ENCODE results near the gene CADM2. TPM values are rescaled to one million over a fixed set of nuclear protein-coding genes. Genes with fewer than 3 reads are reported as not detected.

The CADM2 gene
- total RNA-seq, 1 experiment from 2014 or later = 10.9 TPM

GRCh38 chr3:85050821-85051220, 92.0 kb downstream of the CADM2 start:
- Mint-ChIP-seq H3K9me3 (no peaks in the 10 kb centered on the region), H3K4me3 (no peak overlapping the region), H3K27ac (no peak overlapping the region), H3K36me3 (ENCODE audit: insufficient read depth in 1 of 3, low read depth in 3 of 3) (peaks cover 0 to 9% (median 4%) of the 10 kb centered on the region in 3 experiments; a peak in 5 of 7 replicates), H3K27me3 (ENCODE audit: low read depth) (no peaks in the 10 kb centered on the region), H3K4me1 (peaks cover 13 to 18% of the 10 kb centered on the region in 2 experiments)
- no peak for DNase-seq
- Histone ChIP-seq H3T11ph (ENCODE audit: low read length) (no peak overlapping the region), H2BK12ac (ENCODE audit: insufficient read length, low read depth, low read length) (no peak overlapping the region), H3K79me2 (ENCODE audit: insufficient read depth, low read length) (no peaks in the 10 kb centered on the region), H3K9me3 (ENCODE audit: control insufficient read depth, low read depth, low read length) (no peaks in the 10 kb centered on the region), H2BK5ac (ENCODE audit: insufficient read length, low read length) (no peak overlapping the region), H3K79me1 (ENCODE audit: insufficient read depth, low read depth, low read length, poor library complexity, severe bottlenecking) (no peaks in the 10 kb centered on the region), H2BK120ac (ENCODE audit: low read depth, low read length, poor library complexity, severe bottlenecking) (no peak overlapping the region), H4K91ac (ENCODE audit: insufficient read length, low read depth, low read length) (no peak overlapping the region), H3K14ac (ENCODE audit: insufficient read depth, low read length) (no peak overlapping the region), H3K27me3 (ENCODE audit: insufficient read depth, low read length) (no peaks in the 10 kb centered on the region), H3K4me2 (ENCODE audit: insufficient read depth, insufficient read length, low read length) (no peak overlapping the region), H4K8ac (replicated peaks; ENCODE audit: insufficient read length, low read depth, low read length) (no peak overlapping the region), H3K56ac (ENCODE audit: insufficient read length, low read depth, low read length) (no peak overlapping the region), H3K9ac (ENCODE audit: extremely low read depth, insufficient read length, low read length) (no peak overlapping the region), H3K23ac (ENCODE audit: insufficient read length, low read depth, low read length) (no peak overlapping the region), H2BK20ac (ENCODE audit: low read depth, low read length, poor library complexity, severe bottlenecking) (no peak overlapping the region), H3K18ac (ENCODE audit: insufficient read length, low read depth, low read length) (no peak overlapping the region), H2AK5ac (ENCODE audit: insufficient read length, low read length) (no peak overlapping the region), H4K5ac (ENCODE audit: insufficient read length, low read depth, low read length) (no peak overlapping the region), H3K4me1 (ENCODE audit: insufficient read depth, low read length) (peaks cover 2% of the 10 kb centered on the region; the same call in 1 of the 2 replicates), H3K4ac (ENCODE audit: low read depth, low read length) (no peak overlapping the region), H4K20me1 (ENCODE audit: control insufficient read depth, insufficient read depth, insufficient read length) (no peaks in the 10 kb centered on the region), H2BK15ac (ENCODE audit: low read depth, low read length) (no peak overlapping the region), H3K23me2 (ENCODE audit: insufficient read length, low read depth, low read length, poor library complexity, severe bottlenecking) (no peaks in the 10 kb centered on the region), H2AFZ (ENCODE audit: low read length) (no peak overlapping the region), H3K27ac (ENCODE audit: insufficient read length, low read depth, low read length) (no peak overlapping the region)
- TF ChIP-seq CTCF (conservative IDR thresholded peaks at IDR 0.05) = no peak
- no CpG with 5 or more reads among the region's 4 CpGs for WGBS (ENCODE audit: extremely low coverage, insufficient read length, low lambda C conversion rate)

Measured in H9 (cell line).